Endothelial cell of umbilical vein (primary cell): ENCODE measurements around the gene LARGE1. TPM values are rescaled to one million over a fixed set of nuclear protein-coding genes. Genes with fewer than 3 reads are reported as not detected.

Source experiments
- BruUV-seq: library from RNA; stranded (reverse); fragments of 400-500 nt; replicated peaks from 2 replicates; lab custom pipeline; 2021; lab: Mats Ljungman, UMichigan
- CTCF ChIA-PET: fragments of 300-600, 350-600 bp; sonication (Branson Sonifier 250); formaldehyde crosslinking; loops from one replicate; lab custom pipeline; 2021; ENCODE audit warnings: antibody characterized with exemption, inconsistent platforms; lab: Charles Lee
- POLR2A ChIA-PET: fragments of 300-600, 350-600 bp; sonication (Branson Sonifier 250); formaldehyde crosslinking; loops from one replicate; lab custom pipeline; 2021; ENCODE audit warnings: antibody characterized with exemption, inconsistent platforms; lab: Charles Lee
- DNase-seq: peaks from one replicate; pipeline ENCODE4 v3.0.0-alpha.2; 2011; ENCODE audit warnings: low read depth, low spot score
- FAIRE-seq: peaks from 2 replicates; lab custom pipeline; 2011; peaks lifted over from hg19 to GRCh38; lab: Jason Lieb, UNC
- H2AFZ ChIP-seq: 2 replicates; pipeline ENCODE4 v1.6.0; 2012; ENCODE audit warnings: low read depth, low read length, control low read depth, inconsistent platforms
- H3K27ac ChIP-seq: 2 replicates; pipeline ENCODE4 v1.5.1; 2011; ENCODE audit warnings: low read depth, mild to moderate bottlenecking, control low read depth, low read length, moderate library complexity; ENCODE audit not compliant: insufficient read depth
- H3K27me3 ChIP-seq, 2 experiments: 2 replicates each; pipeline versions ENCODE4 v1.6.0 to v1.6.1; 2011; ENCODE audit warnings: low read length in 2 of 2, mixed read lengths in 1 of 2; ENCODE audit not compliant: control insufficient read depth in 2 of 2, insufficient read depth in 2 of 2
- H3K36me3 ChIP-seq, 2 experiments: 2 replicates in 1 of 2; 3 replicates in 1 of 2; pipeline ENCODE4 v1.5.1; 2011; ENCODE audit warnings: low read length in 2 of 2, mild to moderate bottlenecking in 1 of 2, moderate library complexity in 1 of 2; ENCODE audit not compliant: control insufficient read depth in 2 of 2, insufficient read depth in 2 of 2; ENCODE audit errors: extremely low read depth in 1 of 2
- H3K4me1 ChIP-seq: 3 replicates; pipeline ENCODE4 v1.5.1; 2011; ENCODE audit warnings: mild to moderate bottlenecking, low read length; ENCODE audit not compliant: control insufficient read depth, insufficient read depth; ENCODE audit errors: extremely low read depth
- H3K4me2 ChIP-seq: 2 replicates; pipeline ENCODE4 v1.6.1; 2011; ENCODE audit warnings: low read length, control low read depth, mixed read lengths; ENCODE audit not compliant: insufficient read depth
- H3K4me3 ChIP-seq, 3 experiments: fragments of 200-600 bp in 1 of 3; sonication (generic), shearing (Covaris generic) in 1 of 3; replicated peaks in 1 of 3; 2 replicates each; pipeline ENCODE4 v1.5.1; 2011 to 2016; ENCODE audit warnings: control low read depth in 3 of 3, low read length in 3 of 3, mild to moderate bottlenecking in 2 of 3, inconsistent platforms in 1 of 3, low read depth in 1 of 3, moderate library complexity in 1 of 3; ENCODE audit not compliant: insufficient read depth in 1 of 3
- H3K79me2 ChIP-seq: 2 replicates; pipeline ENCODE4 v1.6.0; 2012; ENCODE audit warnings: low read length, inconsistent platforms; ENCODE audit not compliant: control insufficient read depth, insufficient read depth
- H3K9ac ChIP-seq: replicated peaks from 2 replicates; pipeline ENCODE3; 2011; ENCODE audit warnings: low read length, control low read depth; ENCODE audit not compliant: insufficient read depth; ENCODE audit errors: extremely low read depth
- H3K9me1 ChIP-seq: replicated peaks from 3 replicates; pipeline ENCODE4 v1.6.0; 2011; ENCODE audit warnings: mild to moderate bottlenecking, low read length; ENCODE audit not compliant: control insufficient read depth, insufficient read depth; ENCODE audit errors: extremely low read depth
- H3K9me3 ChIP-seq: replicated peaks from 2 replicates; pipeline ENCODE4 v1.5.1; 2012; ENCODE audit warnings: low read length, inconsistent platforms; ENCODE audit not compliant: control insufficient read depth, insufficient read depth
- H4K20me1 ChIP-seq: replicated peaks from 2 replicates; pipeline ENCODE3; 2011; ENCODE audit warnings: mild to moderate bottlenecking, low read length; ENCODE audit not compliant: control insufficient read depth, insufficient read depth; ENCODE audit errors: extremely low read depth
- EZH2 ChIP-seq: IDR thresholded peaks from 2 replicates; pipeline ENCODE4 v1.6.1; 2012; ENCODE audit warnings: borderline replicate concordance, low read depth, mild to moderate bottlenecking, moderate library complexity, low read length, inconsistent platforms; ENCODE audit not compliant: severe bottlenecking
- GATA2 ChIP-seq: IDR thresholded peaks from 2 replicates; pipeline ENCODE4 v1.7.0; 2011; ENCODE audit warnings: low read depth, mild to moderate bottlenecking, moderate library complexity, mixed read lengths, low read length; ENCODE audit not compliant: insufficient read length, insufficient read depth
- MAX ChIP-seq: IDR thresholded peaks from 2 replicates; pipeline ENCODE4 v1.6.1; 2011; ENCODE audit not compliant: insufficient read depth, insufficient read length
- dilution Hi-C: fragments of 300-500 bp; cut with MboI; formaldehyde crosslinking; loops from one replicate; pipeline ENCODE4 v1.15.0; 2019; ENCODE audit warnings: low sequenced_read_pairs; ENCODE audit not compliant: extremely low pct_ligation_motif_present
- intact Hi-C: fragments of 100-400 bp; cut with micrococcal nuclease; formaldehyde crosslinking; loops from one replicate; pipeline ENCODE4 v1.10.0; 2022
- polyA plus RNA-seq, 4 experiments: library from polyadenylated mRNA; depleted of rRNA in 3 of 4; stranded (reverse) in 3 of 4; unstranded in 1 of 4; fragments of >200 nt; gene quantifications; 2 replicates each; pipeline versions ENCODE4 v1.2.1 to v1.2.3, GENCODE V29; 2011 to 2012; ENCODE audit warnings: missing spikeins in 1 of 4
- total RNA-seq: library from RNA; stranded (reverse); gene quantifications from 2 replicates; pipeline ENCODE4 v1.2.3, GENCODE V29; 2021

LARGE1 gene
- total and polyA plus RNA-seq, 2 donors (not counting 3 experiments of a cell fraction or from before 2014, with no cell fraction given) = 0.95 to 4.4 TPM

GRCh38 chr22:33326540-33327295, 593.6 kb downstream of the LARGE1 start:
- Histone ChIP-seq H3K4me3 (no peak overlapping the region), H4K20me1 (no peaks in the 10 kb centered on the region), H3K79me2 (no peaks in the 10 kb centered on the region), H3K9ac (no peak overlapping the region), H3K27ac (no peak overlapping the region), H2AFZ (no peak overlapping the region), H3K36me3 (no peaks in the 10 kb centered on the region), H3K4me1 (no peaks in the 10 kb centered on the region), H3K27me3 (no peaks in the 10 kb centered on the region), H3K9me3 (no peaks in the 10 kb centered on the region), H3K4me2 (no peak overlapping the region), H3K9me1 (no peaks in the 10 kb centered on the region)
- BruUV-seq = no TSS peak
- CTCF ChIA-PET = no interaction called here
- intact Hi-C loops = no loop called here
- FAIRE-seq = no peak
- DNase-seq = no peak
- no peak for TF ChIP-seq EZH2
- POLR2A ChIA-PET = no interaction called here
- dilution Hi-C loops = no loop called here

- FAIRE-seq = no peak
- Histone ChIP-seq H2AFZ (no peak overlapping the region), H3K27ac (no peak overlapping the region), H3K4me3 (no peak overlapping the region), H3K4me1 (no peaks in the 10 kb centered on the region), H3K9me3 (peaks cover 4% of the 10 kb centered on the region), H3K36me3 (no peaks in the 10 kb centered on the region), H3K9me1 (no peaks in the 10 kb centered on the region), H3K27me3 (no peaks in the 10 kb centered on the region), H3K4me2 (no peak overlapping the region), H3K79me2 (no peaks in the 10 kb centered on the region), H3K9ac (no peak overlapping the region), H4K20me1 (no peaks in the 10 kb centered on the region)
- intact Hi-C loops (no loop called here), dilution Hi-C loops (no loop called here)
- BruUV-seq = no TSS peak
- CTCF ChIA-PET = no interaction called here
- DNase-seq = no peak
- TF ChIP-seq GATA2 (no peak), MAX (no peak)
- POLR2A ChIA-PET = no interaction called here
Measured at GRCh38 chr22:33325232-33326004, 594.9 kb downstream of the LARGE1 start.
